Left cardiac atrium (tissue), 4 donors: ENCODE measurements around the gene BUD31. TPM values are rescaled to one million over a fixed set of nuclear protein-coding genes. Genes with fewer than 3 reads are reported as not detected.
"Not testable (repeated sequence)": the region's sequence is repeated elsewhere in the genome, so short reads cannot be mapped to it uniquely, and the experiment has no call there.

Experiments used
- ATAC-seq, 2 donors: fragments of 200-7000 bp; cut with Tn5 transposase; one replicate each; pipeline ENCODE4 v1.9.1; 2020; ENCODE audit warnings: mild to moderate bottlenecking in 2 of 2, moderate library complexity in 2 of 2
- DNase-seq: peaks from one replicate; pipeline ENCODE4 v3.0.0-alpha.2; 2020
- intact Hi-C, 2 donors: fragments of 100-400 bp; cut with DNase I; formaldehyde crosslinking; loops; one replicate each; pipeline versions ENCODE4 v1.14.1 to v1.15.1; 2022 to 2023
- total RNA-seq, 2 donors: library from RNA; stranded (reverse); fragmentation: NEBNext Ultra II Directional; extraction: Animal tissue kit (Norgen Biotek cat#: 25700); gene quantifications; one replicate each; pipeline ENCODE4 v1.2.1, GENCODE V29; 2021
- donor health status: DM: no; HTN: yes; CAD: no.
- donor health status: DM: no; HTN: yes; CAD: no; lungs with severe emphysema.
- donor health status: DM: yes; HTN: yes; CAD: no.
- donor health status: Dilated cardiomyopathy.

Gene BUD31
- total RNA-seq, 2 donors from 2014 or later = 44.9 to 51.7 TPM

DNA sequence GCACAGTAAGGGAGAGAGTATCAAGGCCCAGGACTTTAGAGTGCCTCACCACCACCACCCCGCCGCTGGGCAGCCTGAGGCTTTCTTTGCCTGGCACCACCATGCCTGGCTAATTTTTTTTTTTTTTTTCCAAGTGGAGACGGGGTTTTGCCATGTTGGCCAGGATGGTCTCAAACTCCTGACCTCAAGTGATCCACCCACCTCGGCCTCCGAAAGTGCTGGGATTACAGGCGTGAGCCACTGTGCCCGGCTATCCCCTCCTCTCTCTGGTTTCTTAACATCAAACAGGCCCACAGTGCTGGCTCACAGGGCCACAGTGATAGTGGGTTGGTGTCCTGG, 29.1 kb upstream of the BUD31 start:
- intact Hi-C loops, ATAC-seq, DNase-seq: not testable (repeated sequence)

DNA sequence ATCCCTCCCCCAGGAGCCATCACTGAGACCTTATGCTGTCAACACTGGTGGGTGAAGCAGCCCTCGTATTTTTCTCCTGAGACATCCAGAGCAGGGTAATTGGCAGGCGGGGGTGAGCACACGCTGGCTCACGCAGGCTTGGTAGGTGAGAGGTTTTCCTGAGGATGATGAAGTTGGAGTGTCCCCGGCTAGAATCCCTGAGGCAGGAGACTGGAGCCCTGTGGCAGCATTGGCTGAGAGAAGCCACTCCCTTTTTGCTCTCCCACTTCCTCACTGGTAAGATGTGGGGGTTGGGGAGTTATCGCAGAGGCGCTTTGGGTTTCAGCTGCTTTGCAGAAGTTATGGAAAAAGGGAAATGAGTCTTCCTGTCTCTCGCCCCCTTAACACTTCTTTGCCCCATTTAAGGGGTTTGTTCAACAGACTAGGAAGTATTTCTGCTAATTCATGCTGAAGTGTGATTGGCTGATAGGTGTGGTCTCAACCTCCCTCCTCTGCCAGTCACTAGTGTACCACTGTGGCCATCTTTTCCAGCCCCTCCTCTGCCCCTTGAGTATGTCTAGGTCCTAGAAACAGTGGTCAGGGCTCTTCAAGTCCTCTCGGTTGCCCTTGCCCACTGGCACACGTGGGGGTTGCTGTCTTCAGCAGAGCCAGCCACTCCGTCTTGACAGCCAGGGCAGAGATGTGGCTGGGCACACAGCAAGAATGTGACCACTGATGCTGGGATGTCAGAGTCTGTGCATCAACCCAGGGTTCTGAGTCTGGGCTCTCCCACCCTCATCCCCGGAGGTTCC, 28.5 kb upstream of the BUD31 start:
- peak; percentile 61 for DNase-seq
- intact Hi-C loops = no loop called here
- ATAC-seq = peak; percentile 49 to 51

DNA sequence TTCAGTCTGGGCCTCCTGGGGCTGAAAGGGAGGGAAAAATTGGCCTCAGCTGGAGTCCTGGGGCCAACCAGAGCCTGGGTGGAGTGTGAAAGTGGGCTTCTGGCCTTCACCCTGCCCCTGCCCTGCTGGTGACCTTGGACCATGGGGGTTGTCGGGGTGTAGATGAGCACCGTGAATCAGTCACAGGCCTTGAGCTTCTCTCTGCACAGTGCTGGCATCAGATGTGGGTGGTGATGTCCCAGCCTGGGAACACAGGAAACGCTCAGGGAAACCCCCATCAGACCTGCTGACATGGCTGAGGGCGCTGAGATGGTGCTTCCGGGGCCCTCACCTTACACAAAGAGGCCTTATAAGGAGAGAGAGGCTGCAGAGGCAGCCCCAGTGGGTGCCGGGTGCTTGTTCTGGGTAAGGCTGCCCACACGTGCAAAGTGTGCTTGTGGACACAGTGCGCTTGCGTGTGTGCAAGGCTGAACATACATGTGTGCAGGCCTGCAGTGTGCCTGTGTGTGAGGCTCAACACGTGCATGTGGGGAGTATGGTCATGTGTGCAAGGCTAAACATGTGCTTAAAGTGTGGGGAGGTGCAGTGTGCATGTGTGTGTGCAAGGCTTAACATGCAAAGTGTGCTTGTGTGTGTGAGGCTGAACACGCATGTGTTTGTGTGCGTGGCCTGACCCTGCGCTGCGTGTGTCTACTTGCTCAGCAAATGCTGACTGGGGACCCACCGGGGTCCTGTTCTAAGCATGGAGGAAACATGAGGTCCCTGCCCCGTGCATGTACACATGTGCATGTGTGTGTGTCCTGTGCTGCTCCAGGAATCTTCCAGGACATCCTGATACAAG, 27.7 kb upstream of the BUD31 start:
- DNase-seq = no peak
- intact Hi-C loops = no loop called here
- peak; percentile 8 to 23 for ATAC-seq

DNA sequence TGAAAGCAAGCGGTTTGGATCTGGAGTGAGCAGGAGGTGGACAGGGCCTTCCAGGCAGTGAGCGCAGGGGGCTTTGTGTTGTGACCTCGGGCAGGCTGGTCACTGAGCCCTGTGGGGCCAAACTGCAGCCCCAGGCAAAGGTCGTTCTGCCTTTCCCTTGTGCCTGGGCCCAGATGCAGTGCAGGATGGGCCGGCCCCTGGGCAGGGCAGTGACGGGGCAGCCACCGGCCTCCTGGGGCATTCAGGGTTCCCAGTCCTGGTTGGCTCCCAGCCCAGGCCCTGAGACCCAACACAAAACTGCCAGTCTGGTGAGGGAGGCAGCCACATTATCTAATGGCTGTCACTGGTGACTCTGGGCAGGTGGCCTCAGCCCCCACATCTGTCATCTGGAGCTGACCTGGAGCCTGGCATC, 27.1 kb upstream of the BUD31 start:
- ATAC-seq (no peak), DNase-seq (no peak)
- intact Hi-C loops = no loop called here

DNA sequence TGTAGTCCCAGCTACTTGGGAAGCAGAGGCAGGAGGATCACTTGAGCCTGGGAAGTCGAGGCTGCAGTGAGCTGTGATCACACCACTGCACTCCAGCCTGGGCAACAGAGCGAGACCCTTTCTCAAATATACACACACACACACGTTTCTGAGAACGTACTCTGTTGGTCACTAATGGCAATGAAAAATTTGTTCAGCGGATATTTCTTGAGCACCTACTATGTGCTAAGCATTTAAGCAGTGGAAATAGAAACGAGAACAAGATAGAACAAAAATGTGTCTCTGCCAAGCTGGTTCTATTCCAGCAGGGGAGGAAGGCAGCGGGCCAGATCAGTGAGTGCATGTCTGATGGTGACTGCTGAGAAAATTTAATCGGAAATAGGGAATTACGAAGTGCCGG, 25.6 kb upstream of the BUD31 start:
- DNase-seq = no peak
- no peak for ATAC-seq
- intact Hi-C loops = no loop called here

DNA sequence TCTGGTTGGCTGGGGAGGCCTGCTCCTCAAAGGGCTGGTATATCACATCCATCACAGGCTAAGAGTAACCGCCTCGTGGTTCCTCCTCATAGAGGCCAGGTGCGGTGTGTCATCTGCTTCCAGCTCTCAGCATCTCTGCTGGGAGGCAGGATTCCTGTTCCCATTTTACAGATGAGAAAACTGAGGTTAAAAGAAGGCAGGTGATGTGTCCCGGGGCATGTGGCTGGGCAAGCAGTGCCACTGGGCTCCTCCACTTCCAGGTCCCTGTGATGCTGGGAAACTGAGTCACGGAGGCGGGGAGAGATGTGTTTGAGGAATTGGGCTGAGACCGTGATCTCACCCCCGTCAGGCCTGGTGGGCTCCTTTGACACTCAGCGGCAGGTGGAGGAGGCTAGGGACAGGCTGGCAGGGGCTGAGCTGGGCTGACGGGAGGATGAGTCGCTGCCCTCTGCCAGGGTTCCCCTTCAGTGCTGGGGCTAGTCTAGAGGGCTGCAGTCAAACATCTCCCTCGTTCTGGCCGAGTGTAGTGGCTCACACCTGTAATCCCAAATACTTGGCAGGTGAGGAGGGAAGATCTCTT, 24.9 kb upstream of the BUD31 start:
- no peak for ATAC-seq
- DNase-seq = no peak
- intact Hi-C loops = no loop called here

DNA sequence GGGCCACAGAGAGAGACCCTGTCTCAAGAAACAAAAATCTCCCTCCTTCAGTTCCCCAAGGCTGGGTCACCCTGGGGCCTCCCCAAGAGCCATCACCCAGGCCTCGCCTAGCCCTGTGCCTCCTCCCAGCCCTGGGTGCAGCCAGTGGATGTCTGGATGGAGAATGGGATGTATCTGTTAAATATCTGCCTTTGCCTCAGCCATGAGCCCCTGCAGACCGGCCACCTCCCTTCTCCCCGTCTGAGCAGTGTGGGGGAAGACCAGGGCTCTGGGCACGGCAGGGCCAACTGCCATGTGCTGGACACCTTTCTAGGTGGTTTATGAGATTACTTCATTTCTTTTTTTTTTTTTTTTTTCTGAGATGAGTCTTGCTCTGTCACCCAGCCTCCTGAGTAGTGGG, 24.2 kb upstream of the BUD31 start:
- DNase-seq = no peak
- no peak for ATAC-seq
- intact Hi-C loops = no loop called here

DNA sequence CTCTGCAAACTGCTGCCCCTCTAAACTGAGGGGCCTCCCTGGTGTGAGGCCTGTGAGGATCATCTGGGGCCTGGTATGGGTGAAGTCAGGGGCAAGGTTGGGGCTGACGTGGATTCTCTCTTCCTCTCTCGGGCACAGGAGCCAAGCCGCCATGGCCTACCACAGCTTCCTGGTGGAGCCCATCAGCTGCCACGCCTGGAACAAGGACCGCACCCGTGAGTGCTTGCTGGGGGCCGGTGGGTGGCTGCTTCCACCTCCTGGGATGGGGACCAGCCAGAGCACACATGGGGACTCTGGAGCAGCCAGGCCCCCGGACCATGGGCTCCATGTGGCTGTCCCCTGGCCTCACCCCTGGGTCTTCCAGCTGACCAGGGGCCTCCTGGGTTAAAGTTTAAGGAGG, 23.2 kb upstream of the BUD31 start:
- ATAC-seq = no peak
- no peak for DNase-seq
- intact Hi-C loops = no loop called here

DNA sequence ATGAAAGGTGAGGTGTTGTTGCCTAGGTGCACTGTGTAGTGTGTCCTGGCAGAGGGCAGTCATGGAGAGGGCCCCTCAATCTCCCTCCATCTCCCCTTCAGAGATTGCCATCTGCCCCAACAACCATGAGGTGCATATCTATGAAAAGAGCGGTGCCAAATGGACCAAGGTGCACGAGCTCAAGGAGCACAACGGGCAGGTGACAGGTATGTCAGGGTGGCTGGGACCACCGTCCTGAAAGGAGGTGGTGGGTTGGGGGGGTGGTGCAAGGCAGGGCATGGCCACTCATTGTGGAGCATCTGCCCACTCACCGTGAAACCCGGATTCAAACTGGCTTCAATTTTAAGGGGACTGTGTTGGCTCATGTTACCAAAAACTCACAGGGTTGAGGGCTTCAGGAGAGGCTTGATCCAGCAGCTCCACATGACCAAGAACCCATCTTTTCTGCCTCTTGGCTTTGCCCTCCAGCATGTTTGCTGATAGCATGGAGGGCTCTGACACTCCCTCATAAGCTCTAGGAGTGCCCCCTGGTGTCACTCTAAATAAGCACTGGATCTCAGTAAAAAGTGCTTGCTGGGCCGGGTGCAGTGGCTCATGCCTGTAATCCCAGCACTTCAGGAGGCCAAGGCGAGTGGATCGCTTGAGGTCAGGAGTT, 22.1 kb upstream of the BUD31 start:
- intact Hi-C loops = no loop called here
- DNase-seq = no peak
- no peak for ATAC-seq

DNA sequence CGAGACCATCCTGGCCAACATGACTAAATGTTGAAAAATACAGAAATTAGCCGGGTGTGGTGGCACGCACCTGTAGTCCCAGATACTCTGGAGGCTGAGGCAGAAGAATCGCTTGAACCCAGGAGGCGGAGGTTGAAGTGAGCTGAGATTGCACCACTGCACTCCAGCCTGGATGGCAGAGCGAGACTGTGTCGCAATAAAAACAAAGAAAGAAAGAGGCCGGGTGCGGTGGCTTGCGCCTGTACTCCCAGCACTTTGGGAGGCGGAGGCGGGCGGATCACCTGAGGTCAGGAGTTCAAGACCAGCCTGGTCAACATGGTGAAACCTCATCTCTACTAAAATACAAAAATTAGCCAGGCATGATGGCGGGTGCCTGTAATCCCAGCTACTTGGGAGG, 21.5 kb upstream of the BUD31 start:
- DNase-seq, intact Hi-C loops, ATAC-seq: not testable (repeated sequence)

DNA sequence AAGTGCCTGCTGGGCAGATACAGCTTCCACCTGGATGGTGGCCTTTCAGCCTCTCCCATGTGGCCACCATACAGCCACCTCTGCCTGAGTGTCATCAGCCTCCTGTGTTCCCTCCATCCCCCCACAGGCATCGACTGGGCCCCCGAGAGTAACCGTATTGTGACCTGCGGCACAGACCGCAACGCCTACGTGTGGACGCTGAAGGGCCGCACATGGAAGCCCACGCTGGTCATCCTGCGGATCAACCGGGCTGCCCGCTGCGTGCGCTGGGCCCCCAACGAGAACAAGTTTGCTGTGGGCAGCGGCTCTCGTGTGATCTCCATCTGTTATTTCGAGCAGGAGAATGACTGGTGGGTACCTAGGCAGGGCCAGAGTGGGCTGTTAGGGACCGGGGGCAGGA, 20.9 kb upstream of the BUD31 start:
- DNase-seq (no peak), ATAC-seq (no peak)
- intact Hi-C loops = no loop called here

DNA sequence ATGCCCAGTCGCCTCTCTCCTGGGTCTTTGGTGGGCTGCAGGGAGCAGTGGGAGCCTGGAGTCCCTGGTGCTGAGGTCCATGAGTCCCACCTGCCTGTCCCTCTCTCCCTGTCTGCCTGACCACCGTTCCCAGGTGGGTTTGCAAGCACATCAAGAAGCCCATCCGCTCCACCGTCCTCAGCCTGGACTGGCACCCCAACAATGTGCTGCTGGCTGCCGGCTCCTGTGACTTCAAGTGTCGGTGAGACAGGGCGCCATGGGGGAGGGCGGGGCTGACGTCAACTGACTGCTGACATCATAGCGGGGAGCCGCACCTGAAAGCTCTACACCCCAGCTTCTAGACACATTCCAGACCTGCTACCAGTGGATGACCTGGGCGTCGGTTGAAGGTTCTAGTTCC, 19.0 kb upstream of the BUD31 start:
- intact Hi-C loops = no loop called here
- no peak for ATAC-seq
- DNase-seq = no peak

DNA sequence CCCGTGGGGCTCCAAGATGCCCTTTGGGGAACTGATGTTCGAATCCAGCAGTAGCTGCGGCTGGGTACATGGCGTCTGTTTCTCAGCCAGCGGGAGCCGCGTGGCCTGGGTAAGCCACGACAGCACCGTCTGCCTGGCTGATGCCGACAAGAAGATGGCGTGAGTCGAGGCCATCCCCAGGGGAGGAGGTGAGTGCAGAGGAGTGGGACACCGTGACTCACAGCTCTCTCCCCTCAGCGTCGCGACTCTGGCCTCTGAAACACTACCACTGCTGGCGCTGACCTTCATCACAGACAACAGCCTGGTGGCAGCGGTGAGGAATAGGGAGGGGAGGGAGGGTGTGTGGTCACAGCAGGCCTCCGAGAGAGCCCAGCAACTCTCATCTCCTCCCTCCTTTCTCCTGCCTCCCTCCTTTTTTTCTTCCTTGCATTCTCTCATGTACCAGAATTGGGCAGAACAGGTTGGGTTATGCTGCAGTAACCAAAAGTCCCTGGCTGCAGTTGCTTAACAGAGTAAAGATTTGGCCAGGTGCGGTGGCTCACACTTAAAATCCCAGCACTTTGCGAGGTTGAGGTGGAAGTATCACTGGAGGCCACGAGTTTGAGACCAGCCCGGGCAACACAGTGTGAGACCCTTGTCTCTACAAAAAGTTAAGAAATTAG, 17.7 kb upstream of the BUD31 start:
- ATAC-seq (no peak), DNase-seq (no peak)
- intact Hi-C loops = no loop called here

DNA sequence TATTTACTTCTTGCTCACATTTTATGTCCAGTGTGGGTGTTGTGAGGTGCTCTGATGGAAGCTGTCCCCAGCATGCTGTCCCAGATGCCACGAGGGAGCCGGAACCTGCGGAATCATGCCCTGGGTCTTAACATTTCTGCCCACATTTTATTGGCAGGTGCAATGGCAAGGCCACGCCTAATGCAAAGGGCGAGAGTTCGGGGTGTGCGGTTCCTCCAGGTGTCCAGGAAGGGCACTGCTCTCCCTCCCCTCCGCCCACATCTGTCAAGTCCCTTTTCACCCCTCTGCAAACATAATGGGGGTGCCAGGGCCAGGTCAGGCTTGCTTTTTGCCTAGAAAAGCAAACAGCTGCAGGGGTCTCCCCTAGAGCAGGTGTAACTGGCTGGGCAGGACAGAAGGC, 16.7 kb upstream of the BUD31 start:
- intact Hi-C loops = no loop called here
- DNase-seq (no peak), ATAC-seq (no peak)

DNA sequence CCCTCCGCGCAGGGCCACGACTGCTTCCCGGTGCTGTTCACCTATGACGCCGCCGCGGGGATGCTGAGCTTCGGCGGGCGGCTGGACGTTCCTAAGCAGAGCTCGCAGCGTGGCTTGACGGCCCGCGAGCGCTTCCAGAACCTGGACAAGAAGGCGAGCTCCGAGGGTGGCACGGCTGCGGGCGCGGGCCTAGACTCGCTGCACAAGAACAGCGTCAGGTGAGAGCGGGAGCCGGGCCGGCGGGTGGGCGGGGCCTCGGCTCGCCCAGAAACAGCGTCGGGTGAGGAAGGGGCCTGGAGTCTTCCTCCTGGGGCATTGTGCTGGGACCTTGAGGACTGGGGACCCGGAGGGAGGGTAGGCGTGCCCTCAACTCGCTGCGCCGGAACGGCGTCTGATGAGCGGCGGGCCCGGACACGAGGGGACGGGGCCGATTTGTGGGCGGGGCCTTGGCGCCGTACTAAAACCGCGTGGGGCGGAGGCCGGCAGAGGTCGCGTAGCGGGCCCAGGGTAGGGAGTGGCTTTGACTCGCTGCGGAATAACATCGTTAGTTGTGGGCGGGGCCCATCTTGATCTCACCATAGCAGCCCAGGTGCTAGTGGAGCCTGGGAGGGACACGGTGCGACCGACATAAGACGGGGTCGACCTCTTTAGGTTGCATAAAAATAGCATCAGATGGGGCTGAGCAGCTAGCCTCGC, 16.0 kb upstream of the BUD31 start:
- intact Hi-C loops = no loop called here
- peak; percentile 84 to 86 for ATAC-seq
- peak; percentile 88 for DNase-seq

DNA sequence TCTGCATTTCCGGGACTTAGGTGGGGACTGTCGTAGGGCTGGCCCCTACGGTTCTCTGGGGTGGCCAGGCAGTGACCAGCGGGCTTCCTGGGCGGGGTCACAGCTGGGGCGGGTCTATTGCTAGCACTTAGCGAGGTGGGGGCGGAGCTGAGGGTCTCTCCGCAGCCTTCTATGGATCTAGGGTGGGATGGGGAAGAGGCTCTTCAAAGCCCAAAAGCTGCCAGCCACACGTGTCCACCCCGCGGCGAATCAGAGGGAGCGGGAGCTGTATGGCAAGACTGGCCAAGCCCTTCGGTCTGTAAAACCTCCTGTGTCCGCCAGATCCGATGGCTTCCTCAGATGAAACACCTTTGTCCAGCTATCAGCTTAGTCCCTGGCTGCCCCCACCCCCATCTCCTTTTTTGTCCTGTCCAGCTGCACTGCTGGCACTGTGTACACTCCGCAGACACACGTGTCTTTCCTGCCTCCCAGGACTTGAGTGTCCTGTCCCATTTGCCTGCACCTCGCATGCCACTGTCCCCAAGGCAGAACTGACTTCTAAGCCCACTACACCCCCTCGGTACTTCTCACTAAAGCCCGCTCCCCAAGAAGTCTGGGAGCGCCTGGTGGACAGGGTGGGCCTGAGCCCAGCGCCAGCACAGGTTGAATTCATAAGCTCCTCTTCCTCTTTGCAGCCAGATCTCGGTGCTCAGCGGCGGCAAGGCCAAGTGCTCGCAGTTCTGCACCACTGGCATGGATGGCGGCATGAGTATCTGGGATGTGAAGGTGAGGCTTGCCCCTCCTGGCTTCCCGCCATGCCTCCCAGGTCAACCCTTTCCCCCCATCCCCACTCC, 15.2 kb upstream of the BUD31 start:
- intact Hi-C loops = no loop called here
- DNase-seq (peak; percentile 71), ATAC-seq (peak; percentile 60 to 76)

DNA sequence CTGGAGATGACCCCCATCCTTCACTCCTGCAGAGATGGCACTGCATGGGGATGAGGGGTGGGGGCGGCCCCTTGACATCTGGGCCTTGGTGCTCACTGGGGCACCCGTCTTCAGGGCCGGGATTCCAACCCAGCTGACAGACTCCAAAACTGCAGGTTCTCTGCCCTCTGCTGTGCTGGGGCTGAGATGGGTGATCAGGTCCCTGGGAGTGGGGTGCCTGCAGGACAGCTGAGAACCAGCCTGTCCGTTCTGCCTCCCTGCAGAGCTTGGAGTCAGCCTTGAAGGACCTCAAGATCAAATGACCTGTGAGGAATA, 14.6 kb upstream of the BUD31 start:
- intact Hi-C loops = no loop called here
- ATAC-seq = no peak
- DNase-seq = no peak
